Stimulated activated CD8-positive, alpha-beta memory T cell treated with anti-CD3 and anti-CD28 coated beads, Interleukin-12 subunit alpha, Interleukin-12 subunit beta, amount 100 ng/mL, for 24 hours (primary cell): ENCODE measurements around the gene KIAA1328.
"Not testable (repeated sequence)": the region's sequence is repeated elsewhere in the genome, so short reads cannot be mapped to it uniquely, and the experiment has no call there.

Source experiments
- DNase-seq: peaks from one replicate; pipeline ENCODE4 v3.0.0-alpha.2; 2020; ENCODE audit errors: extremely low read depth

KIAA1328 gene

DNA sequence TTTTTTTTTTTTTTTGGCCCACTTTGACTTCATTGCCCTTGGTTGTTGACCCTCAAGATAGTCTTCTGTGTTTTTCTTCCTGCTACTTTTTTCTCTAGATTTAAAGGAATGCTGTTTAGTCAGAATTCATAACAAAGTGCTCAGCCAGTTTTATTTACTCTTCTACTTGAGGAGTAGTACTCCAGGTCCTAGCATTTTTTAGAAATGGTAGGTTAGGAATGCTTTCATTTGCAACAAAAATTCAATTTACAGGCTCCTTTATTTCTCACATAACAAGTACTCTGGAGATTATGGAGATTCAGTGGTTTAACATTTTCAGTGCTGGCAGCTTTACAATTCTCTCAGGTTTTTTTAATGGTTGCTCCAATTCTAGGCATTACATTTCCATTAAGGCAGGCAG lies 58.2 kb downstream of the KIAA1328 start:
- no peak for DNase-seq

DNA sequence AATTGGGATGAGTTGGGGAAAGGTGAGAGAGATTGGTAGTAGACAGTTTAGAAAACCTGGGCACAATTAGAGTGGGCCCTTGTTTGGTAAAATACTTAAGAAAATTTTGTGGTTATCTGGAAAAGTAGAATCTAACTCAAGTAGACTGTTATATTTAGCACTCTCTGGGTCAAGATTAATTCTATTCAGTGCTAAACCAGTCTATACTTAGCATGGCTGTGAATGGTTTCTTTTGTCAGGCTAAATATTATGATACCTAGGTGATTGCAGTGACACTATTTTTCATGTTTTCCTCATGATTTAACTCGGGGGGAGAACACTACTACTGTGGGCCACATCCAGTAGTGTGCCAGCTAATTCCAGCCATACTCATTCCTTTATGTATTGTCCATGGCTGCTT lies 58.9 kb downstream of the KIAA1328 start:
- no peak for DNase-seq

- no peak for DNase-seq
Observed at GRCh38 chr18:36888778-36889177, 59.9 kb downstream of the KIAA1328 start.

GRCh38 chr18:36889321-36889720 lies 60.4 kb downstream of the KIAA1328 start:
- DNase-seq, result no peak

- no peak for DNase-seq
Observed at GRCh38 chr18:36889742-36890141, 60.8 kb downstream of the KIAA1328 start.

- DNase-seq, result no peak
Observed at GRCh38 chr18:36890598-36890997, 61.7 kb downstream of the KIAA1328 start.

- no peak for DNase-seq
Observed at GRCh38 chr18:36893227-36893626, 64.3 kb downstream of the KIAA1328 start.

DNA sequence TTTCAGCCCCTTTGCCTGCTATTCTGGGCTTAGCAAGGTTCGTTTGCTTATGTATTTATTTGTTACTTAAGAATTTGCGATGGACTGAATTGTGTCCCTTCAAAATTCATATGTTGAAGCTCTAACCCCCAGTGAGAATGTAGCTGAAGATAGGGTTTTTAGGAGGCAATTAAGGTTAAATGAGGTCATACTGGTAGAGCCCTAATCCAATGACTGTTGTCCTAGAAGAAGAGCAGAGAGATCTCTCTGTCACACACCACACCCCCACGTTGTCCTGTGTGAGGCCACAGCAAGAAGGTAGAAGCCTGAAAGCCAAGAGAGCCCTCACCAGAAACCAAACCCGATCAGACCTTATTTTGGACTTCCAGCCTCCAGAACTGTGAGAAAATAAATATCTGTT lies 66.7 kb downstream of the KIAA1328 start:
- no peak for DNase-seq

GRCh38 chr18:36897253-36897652 lies 68.3 kb downstream of the KIAA1328 start:
- no peak for DNase-seq

DNA sequence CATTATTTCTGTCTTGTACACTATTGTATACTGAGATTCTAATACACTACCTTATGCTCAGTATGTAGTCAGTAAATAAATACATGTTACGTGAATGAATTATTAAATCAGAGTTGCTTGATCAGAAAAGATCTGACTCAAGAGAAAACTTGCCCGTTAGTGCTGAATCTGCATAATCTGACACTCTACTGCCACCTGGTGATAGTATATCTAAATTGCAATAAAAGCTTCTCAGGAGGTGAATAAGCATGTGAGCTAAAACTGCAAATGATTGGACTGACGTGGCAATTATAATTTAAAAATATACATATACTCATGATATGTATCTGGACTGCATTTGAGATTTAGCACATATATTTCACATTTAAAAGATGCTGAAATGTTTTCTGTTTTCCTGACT lies 70.4 kb downstream of the KIAA1328 start:
- DNase-seq, result no peak

DNA sequence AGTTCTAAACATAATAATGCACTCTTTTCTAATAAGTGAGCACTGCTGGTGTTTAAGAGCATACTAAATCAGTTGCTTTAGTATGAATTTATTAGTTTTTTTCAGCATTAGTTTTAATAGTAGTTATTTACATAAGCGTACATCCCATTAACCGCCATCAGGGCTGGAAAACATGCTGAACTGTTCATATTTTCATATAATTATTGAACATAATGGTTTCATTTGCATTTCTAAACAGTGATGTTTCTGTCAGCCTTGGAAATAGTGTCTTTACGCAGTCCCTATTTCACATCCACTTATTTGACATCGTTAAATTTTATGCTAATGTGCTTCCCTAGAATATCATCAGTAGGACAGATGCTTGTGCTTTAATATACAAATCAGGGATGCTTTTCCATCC lies 71.5 kb downstream of the KIAA1328 start:
- no peak for DNase-seq

GRCh38 chr18:36901277-36901701 lies 72.4 kb downstream of the KIAA1328 start:
- no peak for DNase-seq

DNA sequence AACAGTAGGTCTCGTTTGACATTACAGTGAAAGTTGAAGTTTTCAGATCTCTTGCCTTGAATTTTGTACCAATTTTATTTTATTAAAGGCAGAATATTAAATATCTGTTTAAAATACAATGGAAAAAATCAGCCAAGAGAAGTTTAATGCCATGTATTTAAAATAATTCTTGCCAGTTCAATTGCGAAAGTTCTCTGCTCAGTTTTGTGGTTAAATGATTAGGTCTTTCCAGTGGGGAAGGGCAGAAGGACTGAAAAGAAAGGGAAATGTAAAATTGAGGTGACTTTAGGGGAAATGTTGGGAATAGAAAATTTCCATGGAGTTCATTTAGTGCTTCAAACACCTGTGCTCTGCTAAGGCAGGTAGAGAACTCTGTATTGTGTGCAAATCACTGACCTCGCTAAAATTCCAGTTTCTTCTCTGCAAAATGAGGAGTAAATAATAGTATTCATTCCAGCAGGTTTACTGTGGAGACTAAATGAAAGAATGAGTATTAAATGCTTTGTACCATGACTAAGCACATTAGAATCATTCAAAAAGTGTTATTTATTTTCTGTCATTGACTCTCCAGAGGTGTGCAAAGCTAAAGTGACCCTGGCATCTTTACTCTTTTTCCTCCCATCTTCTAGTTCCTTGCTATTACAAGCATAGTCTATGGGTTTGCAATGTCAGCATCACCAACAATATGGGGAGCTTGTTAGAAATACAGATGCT lies 74.4 kb downstream of the KIAA1328 start:
- DNase-seq, result no peak

- no peak for DNase-seq
Observed at GRCh38 chr18:36905571-36905970, 76.6 kb downstream of the KIAA1328 start.

DNA sequence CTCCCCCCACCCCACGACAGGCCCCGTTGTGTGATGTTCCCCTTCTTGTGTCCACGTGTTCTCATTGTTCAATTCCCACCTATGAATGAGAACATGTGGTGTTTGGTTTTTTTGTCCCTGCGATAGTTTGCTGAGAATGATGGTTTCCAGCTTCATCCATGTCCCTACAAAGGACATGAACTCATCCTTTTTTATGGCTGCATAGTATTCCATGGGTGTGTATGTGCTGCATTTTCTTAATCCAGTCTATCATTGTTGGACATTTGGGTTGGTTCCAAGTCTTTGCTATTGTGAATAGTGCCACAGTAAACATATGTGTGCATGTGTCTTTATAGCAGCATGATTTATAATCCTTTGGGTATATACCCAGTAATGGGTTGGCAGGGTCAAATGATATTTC lies 80.4 kb downstream of the KIAA1328 start:
- DNase-seq, result not testable (repeated sequence)

GRCh38 chr18:36912887-36913286 lies 84.0 kb downstream of the KIAA1328 start:
- DNase-seq, result no peak

DNA sequence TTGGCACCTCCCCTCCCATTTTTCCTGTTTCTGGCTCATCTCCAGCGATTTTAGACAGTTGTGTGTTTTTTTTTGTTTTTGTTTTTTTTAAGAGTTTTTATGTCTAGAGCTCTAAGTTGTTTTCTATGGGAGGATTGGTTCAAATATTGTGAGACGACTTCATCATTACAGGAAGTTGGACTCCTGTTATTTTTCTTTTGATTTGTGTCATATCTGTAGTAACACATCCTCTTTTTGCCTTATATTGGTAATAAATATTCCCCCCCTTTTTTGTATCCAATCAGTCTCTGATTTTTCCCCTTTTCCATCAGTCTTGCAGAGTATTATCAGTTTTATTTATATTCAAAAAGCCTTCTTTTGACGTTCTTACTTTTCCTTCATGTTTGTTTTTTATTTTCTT lies 89.0 kb downstream of the KIAA1328 start:
- no peak for DNase-seq

DNA sequence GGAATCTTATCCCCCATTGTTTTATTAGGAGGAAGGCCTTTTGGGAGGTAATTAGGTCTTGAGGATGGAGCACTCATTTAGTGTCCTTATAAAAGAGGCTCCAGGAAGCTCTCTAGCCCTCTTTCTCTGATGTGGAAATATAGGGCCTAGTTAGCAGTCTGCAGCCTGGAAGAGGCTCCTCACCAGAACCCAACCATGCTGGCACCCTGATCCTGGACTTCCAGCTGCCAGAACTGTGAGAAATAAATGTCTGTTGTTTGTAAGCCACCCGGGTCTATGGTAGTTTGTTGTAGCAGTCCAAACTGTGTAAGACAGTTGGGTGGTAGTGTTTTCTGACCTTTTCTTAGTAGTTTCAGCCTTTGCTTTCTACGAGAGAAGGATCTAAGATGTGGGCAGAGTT lies 100.7 kb downstream of the KIAA1328 start:
- DNase-seq, result no peak

DNA sequence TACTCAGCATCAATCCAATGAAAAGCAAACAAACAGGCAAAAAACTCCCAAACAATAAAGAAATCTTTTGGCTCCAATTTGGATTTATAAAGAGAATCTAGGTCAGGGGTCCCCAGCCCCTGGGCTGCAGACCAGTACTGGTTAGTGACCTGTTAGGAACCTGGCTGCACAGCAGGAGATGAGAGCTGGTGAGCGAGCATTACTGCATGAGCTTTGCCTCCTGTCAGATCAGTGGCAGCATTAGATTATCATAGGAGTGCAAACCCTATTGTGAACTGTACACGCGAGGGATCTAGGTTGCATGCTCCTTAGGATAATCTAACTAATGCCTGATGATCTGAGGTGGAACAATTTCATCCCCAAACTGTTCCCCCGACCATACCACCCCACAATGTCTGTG lies 102.2 kb downstream of the KIAA1328 start:
- no peak for DNase-seq

GRCh38 chr18:36933552-36933951 lies 104.6 kb downstream of the KIAA1328 start:
- no peak for DNase-seq

DNA sequence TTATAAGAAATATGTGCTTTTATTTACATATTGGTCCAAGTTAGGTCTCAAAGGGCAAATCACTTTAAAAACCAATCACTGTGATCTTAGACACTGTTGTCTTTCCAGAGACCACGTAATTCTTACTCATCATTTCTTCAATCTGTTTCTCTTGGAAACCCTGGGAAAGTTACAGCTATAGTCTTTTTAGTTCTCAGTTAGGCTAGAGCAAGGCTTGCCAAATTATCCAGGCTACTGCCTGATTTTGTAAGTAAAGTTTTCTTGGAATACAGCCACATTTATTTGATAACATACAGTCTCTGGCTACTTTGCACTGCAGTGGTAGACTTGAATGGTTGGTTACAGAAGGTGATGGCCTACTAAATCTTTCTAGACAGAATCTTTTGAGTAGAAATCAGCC lies 106.0 kb downstream of the KIAA1328 start:
- DNase-seq, result no peak

DNA sequence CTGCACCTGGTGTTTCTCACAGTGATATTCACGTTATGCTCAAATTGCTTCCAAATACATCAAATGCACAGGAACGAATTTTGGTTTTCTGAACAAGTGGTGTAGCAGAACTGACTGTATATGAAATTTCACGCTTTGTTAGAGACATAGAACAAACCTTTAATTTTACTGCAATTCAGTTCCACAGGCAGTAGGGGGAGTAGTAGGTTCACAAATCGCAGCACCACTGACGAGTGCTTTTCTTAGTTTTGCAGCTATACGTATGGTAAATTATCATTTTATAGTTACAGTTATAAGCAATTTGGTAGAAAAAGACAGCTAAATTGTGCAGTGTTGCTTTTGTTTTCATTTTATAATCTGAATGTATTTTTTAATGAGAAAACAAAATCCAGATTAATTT lies 113.3 kb downstream of the KIAA1328 start:
- DNase-seq, result no peak

DNA sequence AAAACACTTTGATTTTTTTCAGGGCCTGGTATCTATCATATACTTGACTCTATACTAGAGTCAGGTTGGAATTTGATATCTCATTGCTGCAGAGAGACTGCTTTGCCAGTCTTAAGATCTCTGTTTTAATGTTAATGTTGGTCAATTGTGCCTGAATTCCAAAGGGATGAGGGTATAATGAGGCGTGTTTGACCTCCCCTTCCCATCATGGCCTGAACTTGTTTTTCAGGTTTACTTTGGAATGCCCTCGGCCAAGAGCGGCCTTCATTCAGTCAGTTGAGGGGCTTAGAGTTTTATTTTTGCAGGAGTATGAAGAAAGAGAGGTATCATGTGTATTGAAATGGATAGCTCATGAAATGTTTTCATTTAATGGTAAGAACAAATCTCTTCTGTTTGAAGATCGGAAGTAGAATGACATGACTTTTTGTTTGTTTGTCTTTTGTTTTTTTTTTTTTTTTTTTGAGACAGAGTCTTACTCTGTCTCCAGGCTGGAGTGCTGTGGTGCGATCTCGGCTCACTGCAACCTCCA lies 119.0 kb downstream of the KIAA1328 start:
- DNase-seq, result no peak

DNA sequence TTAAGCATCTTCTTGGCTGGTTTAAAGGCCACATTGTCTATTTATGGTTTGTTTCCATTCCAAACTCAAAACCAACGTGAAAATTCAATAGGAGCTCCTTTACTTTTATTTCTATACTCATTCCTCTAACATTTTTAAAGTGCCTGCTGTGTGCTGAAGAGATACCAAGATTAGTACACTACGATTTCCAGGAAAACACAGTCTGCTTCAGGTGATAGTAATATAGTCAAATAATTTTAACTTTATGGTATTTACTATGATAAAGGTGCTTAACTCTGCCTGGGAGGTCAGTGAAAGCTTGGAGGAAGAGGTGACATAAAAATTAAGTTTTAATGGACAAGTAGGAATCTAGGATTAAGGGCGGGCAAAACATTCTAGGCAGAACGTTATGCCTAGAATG lies 121.4 kb downstream of the KIAA1328 start:
- no peak for DNase-seq
